IMR-90 (cell line): ENCODE data around the gene KLHL29. TPM values are rescaled to one million over a fixed set of nuclear protein-coding genes. Genes with fewer than 3 reads are reported as not detected.

Experiments used
- ATAC-seq: fragments of 200-7000 bp; cut with Tn5 transposase; 2 replicates; pipeline ENCODE4 v1.9.1; 2020; ENCODE audit warnings: low read depth, mild to moderate bottlenecking, moderate library complexity
- BruUV-seq: library from RNA; stranded (reverse); fragments of 400-500 nt; replicated peaks from 2 replicates; lab custom pipeline; 2021; lab: Mats Ljungman, UMichigan
- CTCF ChIA-PET: fragments of 300-600 bp; formaldehyde crosslinking; extraction: SDS; loops from one replicate; lab custom pipeline; 2021; ENCODE audit warnings: antibody characterized with exemption; lab: Yijun Ruan, JAX
- POLR2A ChIA-PET: fragments of 300-600 bp; sonication (Branson Sonifier 250); formaldehyde crosslinking; loops from one replicate; lab custom pipeline; 2022; ENCODE audit warnings: antibody characterized with exemption; ENCODE audit not compliant: unreplicated experiment; lab: Charles Lee
- DNase-seq: peaks from one replicate; pipeline ENCODE4 v3.0.0; 2013
- H2AFZ ChIP-seq: replicated peaks from 2 replicates; pipeline ENCODE3; 2013; ENCODE audit warnings: low read length, mild to moderate bottlenecking; ENCODE audit not compliant: poor library complexity
- H2AK5ac ChIP-seq: 2 replicates; pipeline ENCODE4 v1.6.1; 2013; ENCODE audit warnings: low read depth, low read length, inconsistent platforms
- H2AK9ac ChIP-seq: replicated peaks from 2 replicates; pipeline ENCODE3; 2013; ENCODE audit warnings: mild to moderate bottlenecking, low read depth, low read length, moderate library complexity; ENCODE audit not compliant: poor library complexity
- H2BK120ac ChIP-seq: 2 replicates; pipeline ENCODE4 v1.6.1; 2013; ENCODE audit warnings: low read depth, low read length, inconsistent platforms
- H2BK15ac ChIP-seq: 3 replicates; pipeline ENCODE4 v1.6.1; 2013; ENCODE audit warnings: low read depth, low read length, inconsistent platforms
- H2BK20ac ChIP-seq: 2 replicates; pipeline ENCODE4 v1.6.1; 2013; ENCODE audit warnings: low read depth, mild to moderate bottlenecking, inconsistent platforms, low read length, moderate library complexity
- H2BK5ac ChIP-seq: 2 replicates; pipeline ENCODE4 v1.6.1; 2013; ENCODE audit warnings: mild to moderate bottlenecking, low read depth, low read length, inconsistent platforms; ENCODE audit not compliant: poor library complexity, severe bottlenecking
- H3K14ac ChIP-seq: replicated peaks from 2 replicates; pipeline ENCODE4 v1.6.1; 2013; ENCODE audit warnings: low read depth, low read length, inconsistent platforms
- H3K18ac ChIP-seq: 2 replicates; pipeline ENCODE4 v1.6.1; 2013; ENCODE audit warnings: low read depth, low read length, control low read depth
- H3K23ac ChIP-seq: 2 replicates; pipeline ENCODE4 v1.6.1; 2013; ENCODE audit warnings: low read depth, low read length, inconsistent platforms
- H3K27ac ChIP-seq: 2 replicates; pipeline ENCODE4 v1.5.1; 2013; ENCODE audit warnings: mild to moderate bottlenecking, control low read depth, low read length; ENCODE audit not compliant: insufficient read depth
- H3K27me3 ChIP-seq: 2 replicates; pipeline ENCODE4 v1.6.1; 2013; ENCODE audit warnings: low read length; ENCODE audit not compliant: control insufficient read depth, insufficient read depth
- H3K36me3 ChIP-seq: 2 replicates; pipeline ENCODE4 v1.6.1; 2013; ENCODE audit warnings: low read length, mixed read lengths; ENCODE audit not compliant: control insufficient read depth, insufficient read depth
- H3K4ac ChIP-seq: 2 replicates; pipeline ENCODE4 v1.6.1; 2013; ENCODE audit warnings: low read depth, low read length, inconsistent platforms
- H3K4me1 ChIP-seq: 2 replicates; pipeline ENCODE4 v1.6.1; 2013; ENCODE audit warnings: low read length, mixed read lengths; ENCODE audit not compliant: control insufficient read depth, insufficient read depth
- H3K4me2 ChIP-seq: 2 replicates; pipeline ENCODE4 v1.6.1; 2013; ENCODE audit warnings: low read depth, mild to moderate bottlenecking, control low read depth, low read length, moderate library complexity
- H3K4me3 ChIP-seq: 2 replicates; pipeline ENCODE4 v1.5.1; 2013; ENCODE audit warnings: low read depth, mild to moderate bottlenecking, control low read depth, low read length, moderate library complexity; ENCODE audit not compliant: insufficient read depth
- H3K56ac ChIP-seq: 2 replicates; pipeline ENCODE4 v1.6.1; 2013; ENCODE audit warnings: low read length, inconsistent platforms; ENCODE audit not compliant: insufficient read depth; ENCODE audit errors: extremely low read depth
- H3K79me1 ChIP-seq, 2 experiments: 2 replicates each; pipeline ENCODE4 v1.6.1; 2013; ENCODE audit warnings: low read length in 2 of 2, inconsistent platforms in 1 of 2, low read depth in 1 of 2
- H3K9ac ChIP-seq: 2 replicates; pipeline ENCODE4 v1.6.1; 2013; ENCODE audit warnings: low read depth, low read length, control low read depth
- H3K9me1 ChIP-seq: 2 replicates; pipeline ENCODE4 v1.6.1; 2013; ENCODE audit warnings: low read length, inconsistent platforms; ENCODE audit not compliant: insufficient read depth
- H3K9me3 ChIP-seq: 2 replicates; pipeline ENCODE4 v1.6.1; 2013; ENCODE audit warnings: low read length; ENCODE audit not compliant: control insufficient read depth, insufficient read depth
- H4K20me1 ChIP-seq: 2 replicates; pipeline ENCODE4 v1.6.1; 2013; ENCODE audit warnings: low read length, inconsistent platforms; ENCODE audit not compliant: insufficient read depth
- H4K5ac ChIP-seq: 2 replicates; pipeline ENCODE4 v1.6.1; 2013; ENCODE audit warnings: mild to moderate bottlenecking, low read depth, low read length, control low read depth
- H4K8ac ChIP-seq, 2 experiments: 2 replicates each; pipeline ENCODE4 v1.6.1; 2013; ENCODE audit warnings: low read depth in 2 of 2, low read length in 2 of 2, control low read depth in 1 of 2, inconsistent platforms in 1 of 2
- H4K91ac ChIP-seq: 2 replicates; pipeline ENCODE4 v1.6.1; 2013; ENCODE audit warnings: low read depth, low read length, inconsistent platforms; ENCODE audit not compliant: insufficient read depth
- BHLHE40 ChIP-seq: fragments of 150-350 bp; IDR thresholded peaks from 2 replicates; pipeline ENCODE4 v1.6.1; 2016; ENCODE audit warnings: mild to moderate bottlenecking, low read depth, low read length
- CEBPB ChIP-seq: IDR thresholded peaks from 2 replicates; pipeline ENCODE4 v1.6.1; 2012; ENCODE audit warnings: low read depth, low read length, improper control_type of control experiment
- RFX5 ChIP-seq: IDR thresholded peaks from 2 replicates; pipeline ENCODE4 v1.8.0; 2012; ENCODE audit warnings: low read depth, mild to moderate bottlenecking, low read length, moderate library complexity
- WGBS, 2 experiments: methylation state at CpG; one replicate each; pipeline versions ENCODE4 v1.1.5 to v1.1.7; 2013; ENCODE audit warnings: missing lambda C conversion rate in 2 of 2; ENCODE audit not compliant: insufficient read length in 1 of 2; ENCODE audit errors: extremely low coverage in 2 of 2; 5-methylcytosine and 5-hydroxymethylcytosine counted together
- dilution Hi-C: fragments of 300-500 bp; cut with HindIII; formaldehyde crosslinking; loops from one replicate; pipeline ENCODE4 v1.14.3; 2018; ENCODE audit warnings: low sequenced_read_pairs; ENCODE audit not compliant: unreplicated experiment
- in situ Hi-C: fragments of 300-500 bp; cut with MboI; formaldehyde crosslinking; loops from 3 replicates; pipeline ENCODE4 v1.14.3; 2019; ENCODE audit warnings: low sequenced_read_pairs, inconsistent platforms, mixed read lengths
- intact Hi-C: fragments of 100-400 bp; cut with micrococcal nuclease; formaldehyde crosslinking; loops from 2 replicates; pipeline ENCODE4 v1.10.0; 2022
- polyA plus RNA-seq, 3 experiments: library from polyadenylated mRNA; depleted of rRNA; stranded (reverse); fragments of >200 nt; gene quantifications; 2 replicates each; pipeline ENCODE4 v1.2.3, GENCODE V29; 2012; ENCODE audit warnings: low replicate concordance in 1 of 3
- total RNA-seq: library from RNA; depleted of rRNA; stranded (reverse); fragments of >200 nt; gene quantifications from 2 replicates; pipeline ENCODE4 v1.2.3, GENCODE V29; 2012

KLHL29 gene
- total and polyA plus RNA-seq, 2 of the 4 experiments (the other 2 are of a cell fraction), result 2.0 to 8.0 TPM

DNA sequence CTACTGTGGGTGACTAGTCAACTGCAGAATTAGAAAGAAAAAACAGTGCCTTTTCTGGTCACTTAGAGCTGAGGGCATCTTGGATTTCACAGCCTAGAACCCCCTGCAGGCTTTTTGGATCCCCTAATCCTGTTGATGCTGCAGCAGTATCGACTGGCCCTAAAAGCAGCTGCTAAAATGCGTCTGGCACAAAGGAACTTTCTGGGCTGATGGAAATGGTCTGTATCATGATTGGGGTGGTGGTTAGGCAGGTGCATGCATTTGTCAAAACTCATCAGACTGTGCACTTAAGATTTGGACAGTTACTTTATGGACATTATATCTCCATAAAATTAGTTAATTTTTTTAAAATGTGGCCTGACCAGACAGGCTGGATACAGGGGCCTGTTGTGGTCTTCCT is 149.8 kb downstream of the KLHL29 start:
- no peak overlapping the region for H3K56ac ChIP-seq
- WGBS, 2 experiments, result no CpG with 5 or more reads among the region's 2 CpGs
- TF ChIP-seq RFX5, result no peak
- TF ChIP-seq BHLHE40, result no peak
- TF ChIP-seq CEBPB, result no peak

More for the DNA sequence above, 149.8 kb downstream of the KLHL29 start:
- Histone ChIP-seq H3K79me1 (no peaks in the 10 kb centered on the region), H3K27me3 (no peaks in the 10 kb centered on the region), H2BK5ac (no peak overlapping the region), H2BK120ac (no peak overlapping the region), H4K20me1 (peaks cover 9% of the 10 kb centered on the region), H3K4ac (no peak overlapping the region), H3K4me2 (no peak overlapping the region), H2BK15ac (no peak overlapping the region), H3K9me1 (peaks cover 5% of the 10 kb centered on the region; the same call in 1 of the 2 replicates), H3K9me3 (no peaks in the 10 kb centered on the region), H3K23ac (no peak overlapping the region), H2AFZ (no peak overlapping the region), H3K4me1 (peaks cover 13% of the 10 kb centered on the region), H2AK5ac (no peak overlapping the region), H3K4me3 (no peak overlapping the region), H4K8ac (no peak overlapping the region), H4K5ac (no peak overlapping the region), H3K9ac (no peak overlapping the region), H3K27ac (no peak overlapping the region), H3K36me3 (no peaks in the 10 kb centered on the region), H4K91ac (no peak overlapping the region), H2AK9ac (no peak overlapping the region), H3K14ac (no peak overlapping the region), H3K18ac (no peak overlapping the region), H2BK20ac (no peak overlapping the region)
- DNase-seq (no peak), ATAC-seq (no peak)
- no TSS peak for BruUV-seq
- POLR2A ChIA-PET, result no interaction called here
- in situ Hi-C loops, result no loop called here
- intact Hi-C loops, result no loop called here
- CTCF ChIA-PET, result no interaction called here
- dilution Hi-C loops, result no loop called here
